DMS 273 treated with DMSO at 0.1 percent for 48 hours (cell line): Measurements from ENCODE around the gene LIN7A.

Source experiments
- DNase-seq: peaks from one replicate; lab custom pipeline; 2025; lab: John Stamatoyannopoulos, UW

LIN7A gene

GRCh38 chr12:80749456-80749855, 188.3 kb downstream of the LIN7A start:
- no peak for DNase-seq

GRCh38 chr12:80747800-80748199, 189.9 kb downstream of the LIN7A start:
- DNase-seq = no peak

- no peak for DNase-seq
Measured at GRCh38 chr12:80745851-80746505, 191.8 kb downstream of the LIN7A start.
